Measurements from ENCODE around the gene C22orf23. TPM values are rescaled to one million over a fixed set of nuclear protein-coding genes. Genes with fewer than 3 reads are reported as not detected.

The C22orf23 gene
- polyA plus RNA-seq, 1 of the 3 experiments (the other 2 are of a cell fraction): 0.33 TPM

DNA sequence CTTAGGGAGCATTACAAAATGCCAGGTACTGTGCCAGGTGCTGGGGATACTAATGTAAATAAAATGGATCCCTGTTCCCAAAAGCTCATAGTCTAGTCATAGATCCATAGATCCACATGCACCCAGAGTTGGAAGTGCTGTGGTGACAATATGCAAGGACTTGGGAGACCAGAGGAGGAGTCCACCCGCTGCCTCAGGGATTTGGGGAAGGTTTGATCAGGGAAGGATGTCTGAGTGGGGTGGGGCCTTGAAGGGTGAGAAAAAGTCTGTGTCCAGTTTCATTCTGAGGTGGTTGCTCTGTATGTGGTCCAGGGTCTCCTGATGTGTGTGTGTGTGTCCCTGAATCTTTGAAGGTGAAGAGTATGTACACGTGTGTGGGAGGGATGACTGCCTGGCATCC lies 21.8 kb upstream of the C22orf23 start:
- WGBS (ENCODE audit: low lambda C conversion rate): 100% methylated on average over 1 of the region's 2 CpGs
- Histone ChIP-seq H3K79me2 (ENCODE audit: insufficient read depth) (no peaks in the 10 kb centered on the region), H3K9ac (no peak overlapping the region), H3K27ac (ENCODE audit: low read depth in 2 of 2, low read length in 1 of 2) (no peak overlapping the region), H3K9me3 (no peaks in the 10 kb centered on the region), H3K9me2 (no peaks in the 10 kb centered on the region), H3F3A (replicated peaks; ENCODE audit: insufficient read depth) (no peaks in the 10 kb centered on the region), H2AFZ (ENCODE audit: low read depth) (no peak overlapping the region), H3K4me3 (ENCODE audit: low read depth in 2 of 2, low read length in 1 of 2) (no peak overlapping the region), H3K36me3 (replicated peaks in 1 of 2; ENCODE audit: control insufficient read depth in 1 of 2, insufficient read depth in 2 of 2, low read length in 1 of 2) (no peaks in the 10 kb centered on the region), H3K4me1 (ENCODE audit: control insufficient read depth in 1 of 2, insufficient read depth in 2 of 2, low read depth in 1 of 2, low read length in 1 of 2) (no peaks in the 10 kb centered on the region), H4K20me1 (ENCODE audit: insufficient read depth) (no peaks in the 10 kb centered on the region), H3K4me2 (no peak overlapping the region), H3K27me3 (ENCODE audit: insufficient read depth) (no peaks in the 10 kb centered on the region)
- CTCF ChIA-PET: no interaction called here
- DNase-seq: no peak
- POLR2A ChIA-PET: no interaction called here
- TF ChIP-seq RFX5 (IDR thresholded peaks at IDR 0.05; ENCODE audit: low read length): no peak
- TF ChIP-seq SMC3 (IDR thresholded peaks at IDR 0.05; ENCODE audit: low read depth, low read length): no peak
- no peak for TF ChIP-seq CTCF (IDR thresholded peaks at IDR 0.05)
- TF ChIP-seq CHD2 (IDR thresholded peaks at IDR 0.05; ENCODE audit: low read length, partially characterized antibody): no peak
- no peak for TF ChIP-seq PBX3 (IDR thresholded peaks at IDR 0.05)
- TF ChIP-seq JUND (IDR thresholded peaks at IDR 0.05): no peak
- TF ChIP-seq TEAD4 (IDR thresholded peaks at IDR 0.05; ENCODE audit: borderline replicate concordance, insufficient read depth): no peak
- TF ChIP-seq GABPA (IDR thresholded peaks at IDR 0.05; ENCODE audit: low read depth): no peak

DNA sequence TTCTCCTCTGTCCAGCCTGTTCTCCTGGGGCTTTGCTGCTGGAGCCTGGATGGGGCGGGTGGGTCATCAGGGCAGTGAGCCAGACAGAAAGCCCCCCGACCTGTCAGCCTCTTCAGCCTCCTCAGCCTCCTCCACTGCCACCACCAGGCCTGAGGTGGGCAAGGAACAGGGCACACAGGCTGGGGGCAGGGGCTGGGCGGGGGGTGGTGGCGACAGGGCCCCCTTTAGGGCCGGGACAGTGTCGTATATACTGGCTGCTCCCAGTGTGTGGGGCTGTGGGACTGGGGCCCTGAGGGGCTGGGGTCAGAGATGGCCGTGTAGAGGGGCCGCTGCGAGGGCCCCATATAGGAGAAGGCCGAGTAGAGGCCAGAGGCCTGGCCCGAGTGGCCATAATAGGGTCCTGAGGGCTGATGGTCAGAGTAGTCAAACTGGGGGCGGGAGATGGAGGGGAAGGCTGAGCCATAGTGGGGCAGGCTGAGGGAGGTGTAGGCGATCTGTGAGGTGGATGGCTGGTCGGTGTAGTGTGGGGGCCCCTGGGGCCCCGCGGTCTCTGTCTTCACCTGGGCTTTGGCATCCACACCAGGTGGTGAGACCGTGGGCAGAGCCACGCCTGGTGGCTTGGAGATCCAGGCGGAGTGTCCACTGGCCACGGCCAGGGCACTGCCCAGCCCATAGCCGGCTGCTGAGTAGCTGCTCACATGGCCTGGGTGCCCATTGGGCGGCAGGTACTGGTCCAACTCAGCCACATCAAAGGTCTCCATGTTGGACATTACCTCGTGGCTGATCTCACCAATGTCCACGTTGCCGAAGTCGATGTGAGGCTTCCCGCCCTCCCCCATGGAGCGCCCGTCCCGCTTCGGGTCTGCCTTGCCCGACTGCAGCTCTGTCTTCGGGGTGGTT lies 20.1 kb upstream of the C22orf23 start:
- POLR2A ChIA-PET: no interaction called here

More for the DNA sequence above, 20.1 kb upstream of the C22orf23 start:
- Histone ChIP-seq H3K36me3 (replicated peaks in 1 of 2; ENCODE audit: control insufficient read depth in 1 of 2, insufficient read depth in 2 of 2, low read length in 1 of 2) (peaks cover 0 to 2% of the 10 kb centered on the region in 2 experiments), H3K79me2 (ENCODE audit: insufficient read depth) (no peaks in the 10 kb centered on the region), H3K9ac (no peak overlapping the region), H3F3A (replicated peaks; ENCODE audit: insufficient read depth) (no peaks in the 10 kb centered on the region), H3K9me2 (no peaks in the 10 kb centered on the region), H3K4me1 (ENCODE audit: control insufficient read depth in 1 of 2, insufficient read depth in 2 of 2, low read depth in 1 of 2, low read length in 1 of 2) (no peaks in the 10 kb centered on the region), H3K9me3 (no peaks in the 10 kb centered on the region), H3K4me2 (no peak overlapping the region), H2AFZ (ENCODE audit: low read depth) (no peak overlapping the region), H4K20me1 (ENCODE audit: insufficient read depth) (no peaks in the 10 kb centered on the region), H3K27me3 (ENCODE audit: insufficient read depth) (no peaks in the 10 kb centered on the region), H3K27ac (ENCODE audit: low read depth in 2 of 2, low read length in 1 of 2) (no peak overlapping the region), H3K4me3 (ENCODE audit: low read depth in 2 of 2, low read length in 1 of 2) (no peak overlapping the region)
- CTCF ChIA-PET: no interaction called here
- TF ChIP-seq RCOR1 (IDR thresholded peaks at IDR 0.05; ENCODE audit: low read length) (no peak), USF2 (IDR thresholded peaks at IDR 0.05; ENCODE audit: borderline replicate concordance, low read depth, low read length) (no peak), CHD2 (IDR thresholded peaks at IDR 0.05; ENCODE audit: low read length, partially characterized antibody) (no peak), EZH2phosphoT487 (IDR thresholded peaks at IDR 0.05; ENCODE audit: borderline replicate concordance, low read depth) (no peak)
- 94% methylated on average over 8 of the region's 33 CpGs for WGBS (ENCODE audit: low lambda C conversion rate)
- DNase-seq: no peak
